Karpas-422 (cell line): ENCODE data around the gene PODN. TPM values are rescaled to one million over a fixed set of nuclear protein-coding genes. Genes with fewer than 3 reads are reported as not detected.

Source experiments
- DNase-seq: peaks from one replicate; pipeline ENCODE4 v3.0.0-alpha.2; 2015
- H2AFZ ChIP-seq: fragments of 200-600 bp; sonication (generic); 2 replicates; pipeline ENCODE4 v1.6.1; 2014; ENCODE audit warnings: antibody characterized with exemption, low read length, mixed read lengths
- H3K27ac ChIP-seq: fragments of 200-600 bp; sonication (generic); 2 replicates; pipeline ENCODE4 v1.5.1; 2014; ENCODE audit warnings: mild to moderate bottlenecking, low read length, moderate library complexity
- H3K27me3 ChIP-seq: fragments of 200-600 bp; sonication (generic); 2 replicates; pipeline ENCODE4 v1.6.1; 2014; ENCODE audit warnings: low read length, mixed read lengths
- H3K36me3 ChIP-seq: fragments of 200-600 bp; sonication (generic); 2 replicates; pipeline ENCODE4 v1.6.1; 2014; ENCODE audit warnings: low read length, mixed read lengths; ENCODE audit not compliant: insufficient read depth
- H3K4me1 ChIP-seq: fragments of 200-600 bp; sonication (generic); 2 replicates; pipeline ENCODE4 v1.6.1; 2014; ENCODE audit warnings: mild to moderate bottlenecking, low read length, mixed read lengths
- H3K4me2 ChIP-seq: fragments of 200-600 bp; sonication (generic); 2 replicates; pipeline ENCODE4 v1.6.1; 2014; ENCODE audit warnings: low read length, low read depth, mild to moderate bottlenecking; ENCODE audit not compliant: poor library complexity, severe bottlenecking
- H3K4me3 ChIP-seq: fragments of 200-600 bp; sonication (generic); 2 replicates; pipeline ENCODE4 v1.5.1; 2014; ENCODE audit warnings: mild to moderate bottlenecking, antibody characterized with exemption, low read length, mixed read lengths
- H3K79me2 ChIP-seq: fragments of 200-600 bp; sonication (generic); 2 replicates; pipeline ENCODE4 v1.6.1; 2014; ENCODE audit warnings: mild to moderate bottlenecking, low read length, mixed read lengths
- H3K9ac ChIP-seq: fragments of 200-600 bp; sonication (generic); 2 replicates; pipeline ENCODE4 v1.6.0; 2014; ENCODE audit warnings: low read length
- H3K9me2 ChIP-seq: fragments of 200-600 bp; sonication (generic), shearing (Covaris generic); replicated peaks from 2 replicates; pipeline ENCODE4 v1.6.0; 2014; ENCODE audit warnings: mild to moderate bottlenecking, low read length, moderate library complexity; ENCODE audit not compliant: insufficient read depth
- H3K9me3 ChIP-seq: fragments of 300-700, 200-600 bp; sonication (generic); 2 replicates; pipeline ENCODE4 v1.6.1; 2014; ENCODE audit warnings: low read length, mixed read lengths
- H4K20me1 ChIP-seq: fragments of 200-600 bp; sonication (generic); 2 replicates; pipeline ENCODE4 v1.6.1; 2014; ENCODE audit warnings: mild to moderate bottlenecking, antibody characterized with exemption, low read length, low read depth; ENCODE audit not compliant: insufficient read depth
- total RNA-seq: library from RNA; depleted of rRNA; stranded (reverse); fragments of >200 nt; shearing (Covaris generic); gene quantifications from 2 replicates; pipeline ENCODE4 v1.2.3, GENCODE V29; 2014; ENCODE audit warnings: low replicate concordance

The PODN gene
- total RNA-seq, 1 experiment from 2014 or later, result not detected

DNA sequence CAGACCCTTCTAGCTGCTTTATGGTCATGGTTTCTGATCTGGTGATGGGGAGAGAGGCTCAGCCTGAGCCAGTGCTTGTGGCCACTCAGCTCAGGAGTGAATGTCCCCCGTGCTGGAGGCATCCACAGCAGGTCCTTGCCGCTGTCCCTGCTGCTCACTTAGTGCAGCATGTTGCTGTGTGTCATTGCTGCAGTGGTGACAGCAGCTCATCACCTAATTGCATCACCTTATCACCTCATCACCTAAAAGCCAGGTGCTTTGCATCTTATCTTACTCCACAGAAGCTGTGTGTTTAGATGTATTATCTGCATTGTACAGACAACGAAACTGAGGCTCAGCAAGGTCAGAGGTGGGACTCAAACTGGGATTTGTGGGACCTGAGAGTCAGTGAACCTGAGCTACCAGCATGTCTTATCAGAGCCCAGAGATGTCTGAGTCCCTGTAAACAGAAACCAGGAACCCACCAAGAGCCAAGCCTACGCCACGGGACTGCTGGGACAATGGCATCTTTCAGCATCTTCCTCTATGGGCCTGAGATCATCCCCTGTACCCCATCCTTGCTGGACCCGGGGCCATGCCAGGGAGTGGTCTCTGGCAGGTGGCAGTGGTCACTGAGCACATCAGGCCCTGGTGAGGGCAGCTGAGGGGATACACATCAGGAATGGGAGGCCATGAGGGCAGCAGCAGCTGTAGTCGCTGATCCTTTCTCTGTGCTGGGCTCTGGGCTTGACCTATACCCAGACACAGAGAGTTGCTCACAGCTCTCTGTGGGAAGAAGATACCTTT is 6.5 kb downstream of the PODN start:
- no peaks in the 10 kb centered on the region for H3K79me2 ChIP-seq
- H3K36me3 ChIP-seq, result no peaks in the 10 kb centered on the region
- H3K4me1 ChIP-seq, result no peaks in the 10 kb centered on the region
- no peaks in the 10 kb centered on the region for H3K27me3 ChIP-seq
- H3K9me3 ChIP-seq, result no peaks in the 10 kb centered on the region
- H3K9me2 ChIP-seq, result no peaks in the 10 kb centered on the region
- H4K20me1 ChIP-seq, result no peaks in the 10 kb centered on the region
- H3K4me2 ChIP-seq, result no peak overlapping the region
- no peak for DNase-seq
- no peak overlapping the region for H2AFZ ChIP-seq
- no peak overlapping the region for H3K9ac ChIP-seq
- H3K4me3 ChIP-seq, result no peak overlapping the region
- no peak overlapping the region for H3K27ac ChIP-seq

DNA sequence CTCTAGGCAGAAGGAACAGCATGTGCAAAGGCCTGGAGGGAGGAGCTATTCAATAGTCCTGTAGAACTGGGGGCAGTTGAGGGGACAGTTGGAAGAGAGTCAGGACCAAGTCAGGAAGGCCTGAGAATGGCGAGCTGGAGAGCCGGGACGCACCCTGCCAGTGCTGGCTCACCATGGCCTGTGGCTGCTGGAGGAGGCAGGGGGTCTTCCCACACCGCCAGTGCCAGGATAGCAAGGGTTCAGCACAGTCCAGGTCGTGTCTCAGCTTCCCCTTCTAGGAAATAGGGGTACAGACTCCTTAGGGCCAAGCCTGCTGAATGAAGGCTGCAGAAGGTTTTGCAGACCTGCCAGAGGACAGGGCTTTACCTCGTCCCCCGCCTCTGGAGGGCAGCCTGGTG is 7.3 kb downstream of the PODN start:
- H3K9me2 ChIP-seq, result no peaks in the 10 kb centered on the region
- no peak for DNase-seq
- no peaks in the 10 kb centered on the region for H3K79me2 ChIP-seq
- H4K20me1 ChIP-seq, result no peaks in the 10 kb centered on the region
- H3K27me3 ChIP-seq, result no peaks in the 10 kb centered on the region
- H3K4me3 ChIP-seq, result no peak overlapping the region
- H3K36me3 ChIP-seq, result no peaks in the 10 kb centered on the region
- no peak overlapping the region for H2AFZ ChIP-seq
- H3K27ac ChIP-seq, result no peak overlapping the region
- H3K9ac ChIP-seq, result no peak overlapping the region
- H3K9me3 ChIP-seq, result no peaks in the 10 kb centered on the region
- no peaks in the 10 kb centered on the region for H3K4me1 ChIP-seq
- no peak overlapping the region for H3K4me2 ChIP-seq

DNA sequence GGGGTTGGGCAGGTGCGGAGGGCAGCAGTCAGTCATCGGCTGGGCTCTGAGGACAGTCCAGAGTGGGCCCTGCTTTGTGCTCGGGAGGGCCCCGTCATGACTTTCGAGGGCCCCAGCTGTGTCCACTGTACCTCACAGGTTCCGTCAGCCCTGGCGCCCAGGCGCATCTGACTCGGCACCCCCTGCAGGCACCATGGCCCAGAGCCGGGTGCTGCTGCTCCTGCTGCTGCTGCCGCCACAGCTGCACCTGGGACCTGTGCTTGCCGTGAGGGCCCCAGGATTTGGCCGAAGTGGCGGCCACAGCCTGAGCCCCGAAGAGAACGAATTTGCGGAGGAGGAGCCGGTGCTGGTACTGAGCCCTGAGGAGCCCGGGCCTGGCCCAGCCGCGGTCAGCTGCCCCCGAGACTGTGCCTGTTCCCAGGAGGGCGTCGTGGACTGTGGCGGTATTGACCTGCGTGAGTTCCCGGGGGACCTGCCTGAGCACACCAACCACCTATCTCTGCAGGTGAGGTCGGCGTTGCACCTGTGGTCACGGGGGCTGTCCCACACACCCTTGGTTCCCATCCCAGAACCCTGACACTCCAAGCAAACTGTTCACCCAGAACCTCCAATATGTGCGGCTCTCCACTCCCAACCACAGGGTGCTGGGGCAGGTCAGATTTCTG is 7.8 kb downstream of the PODN start:
- H3K9me3 ChIP-seq, result no peaks in the 10 kb centered on the region
- no peak for DNase-seq
- no peak overlapping the region for H3K4me2 ChIP-seq
- H3K4me3 ChIP-seq, result no peak overlapping the region
- no peaks in the 10 kb centered on the region for H3K36me3 ChIP-seq
- H3K9me2 ChIP-seq, result no peaks in the 10 kb centered on the region
- no peaks in the 10 kb centered on the region for H3K79me2 ChIP-seq
- no peaks in the 10 kb centered on the region for H3K27me3 ChIP-seq
- H3K27ac ChIP-seq, result no peak overlapping the region
- H3K9ac ChIP-seq, result no peak overlapping the region
- H4K20me1 ChIP-seq, result no peaks in the 10 kb centered on the region
- H2AFZ ChIP-seq, result no peak overlapping the region
- no peaks in the 10 kb centered on the region for H3K4me1 ChIP-seq

DNA sequence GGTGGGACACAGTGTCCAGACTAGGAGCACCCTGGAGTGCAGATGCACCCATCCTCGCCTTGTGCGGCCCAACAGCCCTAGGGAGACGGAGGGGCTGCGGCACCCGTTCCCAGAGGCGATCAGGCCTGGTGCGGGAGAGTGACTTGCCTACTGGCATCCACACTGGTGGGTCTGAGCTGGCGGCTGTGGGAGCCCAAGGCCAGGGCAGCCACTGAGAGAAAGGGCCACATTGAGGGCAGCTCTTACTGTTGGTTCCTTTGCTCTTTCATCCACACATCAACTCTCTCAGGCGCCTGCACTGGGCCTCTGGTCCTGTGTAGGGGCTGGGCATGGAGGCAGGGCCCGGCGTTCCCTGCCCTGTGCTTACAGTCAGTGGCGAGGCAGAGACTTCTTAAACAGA is 8.6 kb downstream of the PODN start:
- Histone ChIP-seq H3K4me1 (no peaks in the 10 kb centered on the region), H3K4me3 (no peak overlapping the region), H3K9me2 (no peaks in the 10 kb centered on the region), H3K27me3 (no peaks in the 10 kb centered on the region), H3K9ac (no peak overlapping the region), H3K27ac (no peak overlapping the region), H4K20me1 (no peaks in the 10 kb centered on the region), H2AFZ (no peak overlapping the region), H3K4me2 (no peak overlapping the region), H3K9me3 (no peaks in the 10 kb centered on the region), H3K36me3 (no peaks in the 10 kb centered on the region), H3K79me2 (no peaks in the 10 kb centered on the region)
- no peak for DNase-seq

DNA sequence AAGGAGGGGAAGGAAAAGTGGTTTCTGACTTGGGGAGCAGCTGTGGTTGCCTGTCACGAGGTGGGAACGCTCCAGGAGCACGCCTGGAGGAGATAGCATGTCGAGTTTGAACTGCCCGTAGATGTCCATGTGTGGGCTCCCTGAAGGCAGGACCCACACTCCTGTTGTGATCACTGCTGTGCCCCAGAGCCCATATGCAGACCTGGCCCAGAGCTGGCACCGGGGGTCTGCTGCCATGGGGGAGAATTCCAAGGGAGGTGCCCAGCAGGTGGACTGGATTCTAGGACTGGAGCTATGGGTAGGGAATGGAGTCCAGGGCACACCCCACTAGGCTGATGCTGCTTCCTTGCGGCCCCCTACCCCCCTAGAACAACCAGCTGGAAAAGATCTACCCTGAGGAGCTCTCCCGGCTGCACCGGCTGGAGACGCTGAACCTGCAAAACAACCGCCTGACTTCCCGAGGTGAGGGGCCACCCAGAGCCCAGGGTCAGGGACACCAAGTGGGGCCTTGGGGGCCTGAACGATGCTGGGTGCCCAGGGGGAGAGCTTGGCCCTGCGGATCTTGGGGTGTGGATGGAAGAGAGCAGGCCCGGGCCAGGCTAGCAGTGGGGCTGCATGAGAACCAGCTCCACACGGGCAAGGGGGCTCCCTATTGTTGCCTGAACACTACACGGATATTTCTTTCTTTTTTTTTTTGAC is 9.3 kb downstream of the PODN start:
- Histone ChIP-seq H3K9me2 (no peaks in the 10 kb centered on the region), H3K4me2 (no peak overlapping the region), H3K9me3 (no peaks in the 10 kb centered on the region), H3K27me3 (no peaks in the 10 kb centered on the region), H3K36me3 (no peaks in the 10 kb centered on the region), H3K4me1 (no peaks in the 10 kb centered on the region), H4K20me1 (no peaks in the 10 kb centered on the region), H3K79me2 (no peaks in the 10 kb centered on the region), H3K4me3 (no peak overlapping the region), H3K27ac (no peak overlapping the region), H3K9ac (no peak overlapping the region), H2AFZ (no peak overlapping the region)
- no peak for DNase-seq

DNA sequence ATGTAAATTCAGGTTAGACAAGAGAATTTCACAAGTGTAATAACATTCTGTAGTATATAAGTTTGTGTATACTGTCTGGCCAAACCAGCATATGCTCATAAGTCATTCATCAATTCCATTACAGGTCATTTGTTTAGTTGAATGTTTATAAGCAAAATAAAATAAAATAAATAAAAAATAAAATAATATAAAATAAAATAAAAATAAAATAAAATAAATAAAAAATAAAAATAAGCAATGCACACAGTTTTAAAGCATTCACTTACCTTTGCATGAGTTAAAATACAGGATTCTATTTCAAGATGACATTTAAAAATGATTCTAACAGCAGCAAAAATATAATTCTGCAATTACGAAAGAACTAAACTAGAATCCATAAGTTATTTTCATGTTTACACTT is 9.9 kb downstream of the PODN start:
- H3K36me3 ChIP-seq, result no peaks in the 10 kb centered on the region
- no peak overlapping the region for H2AFZ ChIP-seq
- no peaks in the 10 kb centered on the region for H3K4me1 ChIP-seq
- no peaks in the 10 kb centered on the region for H3K79me2 ChIP-seq
- no peaks in the 10 kb centered on the region for H3K27me3 ChIP-seq
- no peak overlapping the region for H3K4me2 ChIP-seq
- no peaks in the 10 kb centered on the region for H4K20me1 ChIP-seq
- H3K27ac ChIP-seq, result no peak overlapping the region
- H3K9me2 ChIP-seq, result no peaks in the 10 kb centered on the region
- DNase-seq, result no peak
- H3K9ac ChIP-seq, result no peak overlapping the region
- H3K4me3 ChIP-seq, result no peak overlapping the region
- H3K9me3 ChIP-seq, result no peaks in the 10 kb centered on the region

DNA sequence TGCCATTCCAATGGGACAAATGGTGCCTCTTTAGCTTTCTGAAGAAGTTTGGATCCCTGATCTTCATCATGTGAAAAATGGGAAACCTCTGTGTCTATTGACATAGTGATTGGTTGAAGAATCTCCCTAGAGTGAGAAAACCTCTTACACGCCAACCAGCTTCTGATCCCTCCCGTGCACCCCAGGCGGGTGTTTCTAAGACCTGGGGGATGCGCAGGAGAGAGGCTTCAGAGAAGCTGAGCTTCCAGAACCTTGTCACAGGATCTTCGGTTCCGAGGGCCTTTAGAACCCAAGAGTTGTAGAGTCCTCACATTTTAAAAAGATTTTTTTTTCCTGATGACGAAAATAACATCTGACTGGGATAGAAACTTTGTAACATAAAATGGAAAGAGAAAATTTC is 11.3 kb downstream of the PODN start:
- Histone ChIP-seq H2AFZ (no peak overlapping the region), H3K4me3 (no peak overlapping the region), H3K9ac (no peak overlapping the region), H3K9me2 (no peaks in the 10 kb centered on the region), H3K4me1 (no peaks in the 10 kb centered on the region), H3K9me3 (no peaks in the 10 kb centered on the region), H3K79me2 (no peaks in the 10 kb centered on the region), H3K36me3 (no peaks in the 10 kb centered on the region), H3K4me2 (no peak overlapping the region), H3K27me3 (no peaks in the 10 kb centered on the region), H3K27ac (no peak overlapping the region), H4K20me1 (no peaks in the 10 kb centered on the region)
- DNase-seq, result no peak

DNA sequence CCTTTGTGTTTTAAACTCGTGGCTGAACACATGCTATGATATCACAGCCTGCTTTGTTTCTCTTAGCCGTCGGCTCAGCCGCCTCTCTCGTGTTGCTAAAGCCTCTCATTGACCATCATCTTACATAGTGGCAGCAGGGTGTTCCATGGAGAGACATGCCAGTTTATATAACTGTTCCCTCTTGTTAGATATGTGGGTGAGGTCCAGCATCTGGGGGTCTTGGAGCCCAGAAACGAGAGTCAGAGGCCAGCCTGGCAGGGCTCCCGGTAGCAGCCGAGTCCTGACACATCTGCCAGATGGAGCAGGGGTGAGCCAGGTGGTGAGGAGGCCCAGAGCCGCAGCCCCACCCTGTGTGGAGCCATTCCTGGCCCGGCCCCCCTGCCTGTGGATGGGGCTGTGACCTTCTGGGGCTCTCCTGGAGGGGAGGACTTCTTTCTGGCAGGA is 11.9 kb downstream of the PODN start:
- Histone ChIP-seq H3K4me3 (no peak overlapping the region), H3K79me2 (no peaks in the 10 kb centered on the region), H3K9ac (no peak overlapping the region), H3K27me3 (no peaks in the 10 kb centered on the region), H3K4me1 (no peaks in the 10 kb centered on the region), H3K27ac (no peak overlapping the region), H3K9me2 (no peaks in the 10 kb centered on the region), H3K4me2 (no peak overlapping the region), H2AFZ (no peak overlapping the region), H3K9me3 (no peaks in the 10 kb centered on the region), H4K20me1 (no peaks in the 10 kb centered on the region), H3K36me3 (no peaks in the 10 kb centered on the region)
- no peak for DNase-seq
